Neural progenitor cell (in vitro differentiated cells): ENCODE measurements around the gene SRPK1.
"Not testable (repeated sequence)": the region's sequence is repeated elsewhere in the genome, so short reads cannot be mapped to it uniquely, and the experiment has no call there.

Source experiments
- CTCF ChIP-seq: fragments of 200-600 bp; sonication (generic); IDR thresholded peaks from 2 replicates; pipeline ENCODE4 v1.5.1; 2017; ENCODE audit warnings: antibody characterized with exemption, mild to moderate bottlenecking
- EZH2phosphoT487 ChIP-seq: fragments of 200-600 bp; sonication (generic); IDR thresholded peaks from 2 replicates; pipeline ENCODE4 v1.6.1; 2017; ENCODE audit warnings: antibody characterized with exemption

GRCh38 chr6:35941170-35941569 is 20.3 kb upstream of the SRPK1 start:
- not testable (repeated sequence) for TF ChIP-seq CTCF, EZH2phosphoT487
